ENCODE data around the gene TSSC4. TPM values are rescaled to one million over a fixed set of nuclear protein-coding genes. Genes with fewer than 3 reads are reported as not detected.

TSSC4 gene
- total RNA-seq: 73.1 and 73.2 TPM in 2 replicates

DNA sequence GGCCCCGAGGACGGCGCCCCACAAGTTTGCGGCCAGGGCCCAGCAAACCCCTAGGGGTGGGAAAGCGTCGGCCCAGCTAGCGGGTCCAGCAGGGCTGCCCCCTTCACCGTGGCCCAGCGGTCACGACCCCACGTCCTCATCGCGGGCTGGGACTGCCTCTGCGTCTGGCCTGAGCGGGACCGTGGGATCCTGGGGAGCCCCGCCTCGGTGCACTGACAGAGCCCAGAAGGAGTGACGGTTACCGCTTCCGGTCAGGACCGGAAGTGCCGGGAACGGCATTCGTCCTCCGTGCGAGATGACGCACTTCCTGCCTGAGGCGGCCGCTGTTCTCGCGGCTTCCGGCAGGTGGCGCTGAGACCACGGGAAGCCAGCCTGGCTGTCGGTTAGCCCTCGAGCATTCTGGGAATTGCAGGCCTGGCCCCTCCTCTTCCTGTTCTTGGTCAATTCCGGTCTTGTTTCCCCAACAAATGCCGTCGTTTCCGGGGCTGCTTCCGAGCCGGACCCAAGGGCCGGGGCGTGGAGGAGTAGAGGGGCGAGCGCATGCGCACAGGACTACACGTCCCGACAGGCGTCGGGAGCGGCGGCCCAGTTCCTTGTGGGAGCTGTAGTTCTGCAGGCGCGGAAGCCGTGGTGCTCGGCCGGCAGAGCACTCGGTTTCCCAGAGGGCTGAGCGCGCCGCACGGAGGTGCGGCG lies at the start of gene TSSC4:
TSS of gene TSSC4 (plus strand) at position 682 of the 693 bp plus-strand sequence. CDS start 1,884 bp downstream, outside the sequence.

GRCh38 chr11:2376751-2377451 lies 23.6 kb upstream of the TSSC4 start, which contains the start of gene CD81:
Gene CD81, plus strand, starts transcription at chr11:2377310. Its CDS starts 240 bp downstream, at chr11:2377550.

GRCh38 chr11:2443881-2444820 lies 43.6 kb downstream of the TSSC4 start, which contains the start of gene TRPM5:
Gene TRPM5, minus strand, starts transcription at chr11:2444514. Its CDS starts 21,478 bp downstream, at chr11:2423036.

GRCh38 chr11:2444821-2445745 lies 44.5 kb downstream of the TSSC4 start, which contains the start of gene KCNQ1:
Gene KCNQ1, plus strand, starts transcription at chr11:2445008. Its CDS starts 91 bp downstream, at chr11:2445099.

Other genes starting within 250 kb of the TSSC4 start
- not detected in 2 replicates for gene INS, start 239.5 kb upstream of the TSSC4 start, total RNA-seq
- not detected in 2 replicates for gene TH, start 228.9 kb upstream of the TSSC4 start, total RNA-seq
- not detected in 2 replicates for gene ASCL2, start 130.2 kb upstream of the TSSC4 start, total RNA-seq
- not detected in 2 replicates for gene C11orf21, start 98.8 kb upstream of the TSSC4 start, total RNA-seq
- gene TSPAN32, start 98.7 kb upstream of the TSSC4 start, total RNA-seq: not detected in 2 replicates
- gene CD81, start 23.4 kb upstream of the TSSC4 start, total RNA-seq: 148 and 282 TPM in 2 replicates
- gene TRPM5, start 43.8 kb downstream of the TSSC4 start, total RNA-seq: not detected in 2 replicates
- 0.09 TPM in 1 of 2 replicates, not detected in the other for gene KCNQ1, start 44.3 kb downstream of the TSSC4 start, total RNA-seq

Measured in endothelial cell of coronary artery (primary cell).